ENCODE data around the gene GRIP1. TPM values are rescaled to one million over a fixed set of nuclear protein-coding genes. Genes with fewer than 3 reads are reported as not detected.

GRIP1 gene
- polyA plus RNA-seq, 3 donors from 2014 or later: 0.31 to 1.7 TPM; not detected in 1

DNA sequence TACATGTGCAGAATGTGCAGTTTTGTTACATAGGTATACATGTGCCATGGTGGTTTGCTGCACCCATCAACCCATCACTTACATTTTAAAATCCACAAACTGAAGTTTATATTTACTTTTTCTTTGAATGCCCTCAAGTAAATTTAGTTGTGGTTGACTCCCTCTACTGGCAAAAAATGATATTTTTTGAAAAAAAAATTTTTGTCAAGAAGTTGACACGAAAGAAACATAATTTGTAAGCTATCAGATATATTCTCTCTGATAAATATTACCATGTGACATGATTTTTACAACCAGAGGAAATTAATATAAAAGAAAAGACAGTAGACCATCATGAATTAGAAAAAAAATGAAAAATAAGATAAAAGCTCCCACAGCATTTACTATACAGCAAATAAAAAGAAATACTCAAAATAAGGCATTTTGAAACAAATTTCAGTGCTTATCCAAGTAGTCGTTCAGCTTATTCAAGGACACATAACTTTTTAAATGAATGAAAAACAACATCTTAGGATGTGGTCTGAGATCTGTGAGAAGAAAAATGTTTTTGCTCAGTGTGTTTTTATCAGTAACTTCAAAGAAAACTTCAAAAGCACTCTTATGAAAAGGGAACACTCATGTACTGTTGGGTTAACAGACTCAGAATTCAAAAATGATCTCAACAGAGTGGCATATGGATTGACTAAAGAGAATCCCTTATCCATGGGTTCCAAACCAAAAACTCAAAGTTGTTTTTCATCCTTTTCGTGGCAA lies 30.0 kb upstream of the GRIP1 start:
- peaks cover 2 to 5% (median 2%) of the 10 kb centered on the region in 3 donors for H3K27me3 Mint-ChIP-seq (ENCODE audit: low read depth in 3 of 3)
- peak in 1 of 3 donors; percentile 22 for DNase-seq
- H3K4me1 Mint-ChIP-seq: peaks cover 21 to 27% of the 10 kb centered on the region in 2 donors
- H3K27ac Mint-ChIP-seq: peak overlapping the region in 2 of 6 donors; percentile 1 to 63
- H3K4me3 Mint-ChIP-seq: no peak overlapping the region
- H3K9me3 Mint-ChIP-seq: peaks cover 0 to 2% (median 0%) of the 10 kb centered on the region in 6 donors
- no peaks in the 10 kb centered on the region for H3K36me3 Mint-ChIP-seq

DNA sequence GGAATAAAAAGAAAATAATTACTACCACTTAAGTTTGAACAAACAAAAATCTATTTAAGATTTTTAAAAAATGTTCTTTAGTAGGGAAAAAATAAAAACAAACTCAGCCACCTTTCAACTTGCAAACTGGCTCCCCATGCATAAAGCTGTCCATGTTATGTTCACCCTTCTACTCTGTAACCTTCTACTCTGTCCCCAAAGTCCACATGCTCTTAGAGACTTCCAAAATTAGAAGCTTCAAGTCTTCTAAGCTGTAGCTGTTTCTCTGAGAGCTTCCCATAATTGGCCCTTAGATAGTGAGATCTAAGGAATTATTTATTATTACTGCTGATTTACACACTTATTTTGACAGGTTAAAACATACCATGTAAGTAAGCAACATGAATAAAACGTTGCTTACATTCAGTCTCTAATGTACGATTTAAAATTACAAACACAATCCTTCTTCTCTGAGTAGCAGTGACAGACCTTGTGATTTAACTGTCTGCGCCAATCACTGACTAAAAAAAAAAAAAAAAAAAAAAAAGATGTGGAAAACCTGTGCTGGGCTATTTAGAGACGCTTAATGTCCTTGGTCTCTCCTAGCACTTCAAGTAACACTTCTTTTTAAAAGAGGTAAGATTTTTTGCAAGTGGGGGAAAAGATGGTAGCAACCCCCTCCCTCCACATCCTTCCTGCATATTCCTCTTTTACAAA lies 28.3 kb upstream of the GRIP1 start:
- H3K4me3 Mint-ChIP-seq: no peak overlapping the region
- no peaks in the 10 kb centered on the region for H3K36me3 Mint-ChIP-seq
- peaks cover 2 to 9% (median 7%) of the 10 kb centered on the region in 3 donors for H3K27me3 Mint-ChIP-seq (ENCODE audit: low read depth in 3 of 3)
- no peak for DNase-seq
- H3K27ac Mint-ChIP-seq: no peak overlapping the region
- H3K4me1 Mint-ChIP-seq: peaks cover 9 to 11% of the 10 kb centered on the region in 2 donors
- H3K9me3 Mint-ChIP-seq: peaks cover 0 to 3% (median 0%) of the 10 kb centered on the region in 6 donors

DNA sequence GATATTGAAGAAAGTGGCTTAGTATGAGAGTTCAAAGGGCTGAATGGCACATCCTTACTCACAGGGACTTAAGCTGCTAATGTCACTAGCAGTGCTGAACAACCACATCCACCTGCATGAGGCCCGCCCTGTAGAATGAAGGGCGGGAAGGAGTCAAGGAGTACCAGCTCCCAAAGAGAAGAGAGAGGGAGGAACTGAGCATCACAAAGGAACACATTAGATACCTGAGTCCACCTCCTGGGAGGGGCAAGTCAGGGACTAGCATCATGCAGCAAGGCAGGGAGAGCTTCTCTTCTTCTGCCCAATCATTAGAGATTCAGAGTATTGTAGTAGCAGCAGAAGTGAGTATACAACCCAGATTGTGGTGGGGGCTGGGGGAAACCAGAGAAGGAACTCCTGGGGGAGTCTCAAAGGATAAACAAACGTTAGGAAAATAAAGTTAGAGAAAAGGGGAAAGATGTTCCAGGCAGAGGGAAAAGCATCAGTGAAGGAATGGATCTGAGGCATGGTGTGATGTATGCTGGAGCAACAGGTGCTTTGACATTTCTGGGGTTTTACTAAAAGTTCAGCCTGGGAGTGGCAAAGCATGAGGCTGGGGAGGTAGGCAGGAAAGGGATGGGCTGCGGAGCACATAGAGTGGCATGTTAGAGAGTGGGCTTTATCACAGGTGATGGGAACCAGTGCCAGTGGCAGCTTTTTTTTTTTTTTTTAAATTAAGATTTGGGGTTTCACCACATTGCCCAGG lies 21.0 kb upstream of the GRIP1 start:
- H3K9me3 Mint-ChIP-seq: peaks cover 0 to 1% (median 0%) of the 10 kb centered on the region in 6 donors
- H3K36me3 Mint-ChIP-seq: no peaks in the 10 kb centered on the region
- peak overlapping the region in 1 of 6 donors; percentile 14 for H3K27ac Mint-ChIP-seq
- no peak overlapping the region for H3K4me3 Mint-ChIP-seq
- H3K4me1 Mint-ChIP-seq: peaks cover 11 to 28% of the 10 kb centered on the region in 2 donors
- DNase-seq: no peak
- H3K27me3 Mint-ChIP-seq (ENCODE audit: low read depth in 3 of 3): peaks cover 1 to 17% (median 5%) of the 10 kb centered on the region in 3 donors

DNA sequence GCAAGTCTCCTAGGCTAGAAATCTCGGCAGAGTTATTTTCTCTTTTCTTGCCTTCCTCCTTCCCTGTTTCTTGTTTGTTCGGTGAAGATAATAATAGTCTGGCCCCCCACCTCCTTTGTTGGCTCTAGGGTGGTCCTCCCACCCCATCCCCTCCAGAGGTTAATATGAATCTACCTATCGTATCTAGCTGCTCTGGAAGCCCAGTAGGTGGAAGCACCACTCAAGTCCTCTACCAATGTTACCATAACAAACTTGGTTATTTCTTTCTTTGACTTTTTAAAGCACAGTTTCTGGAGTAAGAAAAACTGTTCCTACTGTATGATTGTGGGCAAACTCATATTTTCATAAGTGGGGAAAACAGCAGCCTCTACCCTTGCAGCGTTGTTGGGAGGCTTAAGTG lies 19.7 kb upstream of the GRIP1 start:
- H3K4me1 Mint-ChIP-seq: peaks cover 11 to 28% of the 10 kb centered on the region in 2 donors
- peaks cover 1 to 20% (median 2%) of the 10 kb centered on the region in 3 donors for H3K27me3 Mint-ChIP-seq (ENCODE audit: low read depth in 3 of 3)
- no peak overlapping the region for H3K4me3 Mint-ChIP-seq
- H3K27ac Mint-ChIP-seq: no peak overlapping the region
- peaks cover 0 to 1% (median 0%) of the 10 kb centered on the region in 6 donors for H3K9me3 Mint-ChIP-seq
- no peak for DNase-seq
- H3K36me3 Mint-ChIP-seq: no peaks in the 10 kb centered on the region

DNA sequence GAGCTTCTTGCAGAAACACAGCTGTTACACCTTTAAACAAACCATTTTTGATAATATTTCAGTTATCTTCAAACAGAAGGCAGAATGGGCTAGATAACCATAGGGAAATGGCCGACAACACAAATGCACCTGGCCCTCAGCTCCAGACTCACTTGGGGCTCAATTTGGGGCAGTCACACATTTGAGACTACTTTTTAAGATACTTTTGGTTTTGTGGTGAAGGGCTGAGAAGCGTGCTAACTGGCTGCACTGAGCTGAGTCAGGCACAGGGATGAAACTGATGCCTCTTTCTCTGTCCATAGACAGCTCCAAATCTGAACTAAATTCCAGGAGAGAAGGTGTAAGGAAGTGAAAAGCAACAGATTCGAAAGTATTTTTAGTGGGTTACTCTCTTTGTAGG lies 18.5 kb upstream of the GRIP1 start:
- no peak overlapping the region for H3K27ac Mint-ChIP-seq
- H3K36me3 Mint-ChIP-seq: no peaks in the 10 kb centered on the region
- peaks cover 1 to 16% (median 2%) of the 10 kb centered on the region in 3 donors for H3K27me3 Mint-ChIP-seq (ENCODE audit: low read depth in 3 of 3)
- DNase-seq: no peak
- no peaks in the 10 kb centered on the region for H3K9me3 Mint-ChIP-seq
- H3K4me3 Mint-ChIP-seq: no peak overlapping the region
- peaks cover 11 to 28% of the 10 kb centered on the region in 2 donors for H3K4me1 Mint-ChIP-seq

DNA sequence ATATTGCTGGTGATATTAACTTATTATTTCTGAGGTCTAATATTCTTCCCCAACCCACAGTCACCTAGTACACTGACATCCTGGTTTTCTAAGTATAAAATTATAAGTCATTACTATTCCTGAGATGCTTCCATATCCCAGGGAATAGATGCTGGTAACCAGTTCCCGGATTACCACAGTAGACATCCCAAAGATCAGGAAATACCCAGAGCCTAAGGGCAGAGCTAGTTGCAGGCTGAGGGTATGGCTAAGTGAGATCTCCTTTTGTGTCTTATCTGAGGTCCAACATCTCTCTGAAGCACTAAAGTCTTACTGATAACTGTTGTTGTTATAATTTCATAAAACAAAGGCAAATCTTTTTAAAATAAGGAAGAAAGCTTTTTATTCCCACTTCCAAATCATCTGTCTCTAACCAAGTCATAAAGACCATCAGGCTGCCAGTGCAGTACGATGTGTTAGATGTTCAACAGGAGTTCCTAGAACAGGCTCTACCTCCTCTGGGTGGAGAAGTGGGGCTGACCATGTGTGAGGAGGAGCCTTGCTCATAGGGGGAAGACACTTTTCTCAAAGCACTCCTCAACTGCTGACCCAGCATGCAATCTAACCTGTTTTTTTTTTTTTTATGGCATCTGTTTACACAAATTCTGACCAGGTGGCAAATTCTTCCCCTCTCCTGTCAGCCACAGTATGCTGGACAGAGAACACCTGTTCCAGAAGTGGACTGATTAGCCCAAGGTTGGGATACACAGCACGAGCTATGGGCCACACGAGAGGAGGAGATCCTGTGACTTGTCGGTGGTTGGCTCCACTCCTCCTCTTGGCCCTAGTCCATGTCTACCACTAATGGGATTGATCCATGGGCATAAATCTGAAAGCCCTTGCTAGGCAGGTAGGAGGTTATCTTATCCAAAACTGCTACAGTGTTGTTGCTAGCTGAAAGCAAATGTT lies 16.1 kb upstream of the GRIP1 start:
- no peaks in the 10 kb centered on the region for H3K9me3 Mint-ChIP-seq
- no peaks in the 10 kb centered on the region for H3K36me3 Mint-ChIP-seq
- peaks cover 11 to 28% of the 10 kb centered on the region in 2 donors for H3K4me1 Mint-ChIP-seq
- H3K27me3 Mint-ChIP-seq (ENCODE audit: low read depth in 3 of 3): peaks cover 0 to 14% (median 0%) of the 10 kb centered on the region in 3 donors
- DNase-seq: no peak
- H3K27ac Mint-ChIP-seq: no peak overlapping the region
- H3K4me3 Mint-ChIP-seq: no peak overlapping the region

DNA sequence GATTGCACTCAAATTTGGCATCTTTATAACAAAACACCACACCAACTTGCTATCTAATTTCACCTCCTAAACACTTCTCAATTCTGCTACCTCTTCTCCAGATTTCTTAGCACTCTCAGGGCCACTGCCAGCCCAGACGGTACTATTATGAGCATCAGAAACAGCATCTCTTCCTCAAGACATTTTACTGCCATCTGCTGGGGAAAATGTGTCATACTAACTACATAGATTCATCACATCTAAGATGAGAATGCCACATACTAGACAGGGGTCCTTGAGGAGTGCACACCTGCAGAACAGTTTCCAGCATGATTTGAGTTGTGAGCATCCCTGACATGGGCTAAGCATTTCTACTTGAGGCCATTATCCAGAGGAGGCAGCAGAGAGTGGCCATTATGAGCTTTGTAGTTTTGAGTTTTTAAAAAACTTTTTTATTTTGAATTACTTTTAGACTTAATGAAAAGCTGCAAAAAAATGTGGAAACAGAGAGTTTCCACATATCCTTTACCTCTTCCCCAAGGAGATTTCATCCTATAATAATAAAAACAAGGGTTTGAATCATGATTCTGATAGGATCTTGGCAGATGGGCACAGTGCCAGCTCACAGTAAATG lies 15.1 kb upstream of the GRIP1 start:
- H3K36me3 Mint-ChIP-seq: no peaks in the 10 kb centered on the region
- peak; percentile 19 to 36 (median 20) for DNase-seq
- H3K4me3 Mint-ChIP-seq: no peak overlapping the region
- H3K4me1 Mint-ChIP-seq: peaks cover 11 to 21% of the 10 kb centered on the region in 2 donors
- H3K27ac Mint-ChIP-seq: no peak overlapping the region
- peaks cover 0 to 13% (median 0%) of the 10 kb centered on the region in 3 donors for H3K27me3 Mint-ChIP-seq (ENCODE audit: low read depth in 3 of 3)
- H3K9me3 Mint-ChIP-seq: no peaks in the 10 kb centered on the region

DNA sequence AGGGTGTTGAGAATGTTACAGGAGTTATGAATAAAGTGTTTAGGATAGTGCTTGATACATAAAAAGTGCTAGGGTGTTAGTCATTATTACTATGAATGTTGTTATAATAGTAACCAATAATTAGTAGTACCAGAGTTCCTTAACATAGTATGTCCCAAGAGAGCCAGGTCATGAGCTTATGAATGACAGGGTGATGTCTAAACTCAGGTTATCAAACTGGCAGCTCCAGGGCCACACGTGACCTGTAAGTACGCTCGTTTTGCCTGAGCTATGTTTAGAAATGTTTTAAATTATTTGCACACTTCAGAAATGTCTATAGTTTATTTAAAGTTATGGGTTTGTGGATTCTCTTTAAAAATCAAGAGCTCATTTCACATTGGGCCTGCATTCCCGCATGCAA lies 14.1 kb upstream of the GRIP1 start:
- Mint-ChIP-seq H3K27me3 (ENCODE audit: low read depth in 3 of 3) (peaks cover 0 to 13% (median 0%) of the 10 kb centered on the region in 3 donors), H3K36me3 (no peaks in the 10 kb centered on the region), H3K4me3 (no peak overlapping the region), H3K27ac (no peak overlapping the region), H3K9me3 (no peaks in the 10 kb centered on the region), H3K4me1 (peaks cover 4 to 10% of the 10 kb centered on the region in 2 donors)
- DNase-seq: no peak

DNA sequence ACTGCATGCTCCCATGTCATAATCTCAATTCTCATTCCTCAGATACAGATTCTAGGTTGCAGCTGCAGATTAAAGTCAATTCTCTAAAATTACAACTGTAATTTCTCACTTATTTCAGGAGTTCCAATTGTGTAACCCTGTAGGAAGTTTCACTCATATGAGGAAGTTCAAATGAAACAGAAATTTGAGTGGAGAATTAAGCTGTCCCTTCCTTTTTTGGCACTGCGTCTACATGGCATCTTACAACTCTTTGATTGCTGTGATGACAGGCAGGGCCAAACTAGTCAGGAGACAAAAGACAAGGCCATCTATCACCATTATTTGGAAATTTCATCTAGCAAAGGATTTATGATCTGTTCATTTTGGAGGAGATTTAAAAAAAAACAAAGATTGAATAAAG lies 13.3 kb upstream of the GRIP1 start:
- H3K4me3 Mint-ChIP-seq: no peak overlapping the region
- DNase-seq: no peak
- H3K27me3 Mint-ChIP-seq (ENCODE audit: low read depth in 3 of 3): peaks cover 0 to 8% (median 0%) of the 10 kb centered on the region in 3 donors
- peaks cover 0 to 2% of the 10 kb centered on the region in 2 donors for H3K4me1 Mint-ChIP-seq
- no peaks in the 10 kb centered on the region for H3K9me3 Mint-ChIP-seq
- H3K36me3 Mint-ChIP-seq: no peaks in the 10 kb centered on the region
- H3K27ac Mint-ChIP-seq: no peak overlapping the region

DNA sequence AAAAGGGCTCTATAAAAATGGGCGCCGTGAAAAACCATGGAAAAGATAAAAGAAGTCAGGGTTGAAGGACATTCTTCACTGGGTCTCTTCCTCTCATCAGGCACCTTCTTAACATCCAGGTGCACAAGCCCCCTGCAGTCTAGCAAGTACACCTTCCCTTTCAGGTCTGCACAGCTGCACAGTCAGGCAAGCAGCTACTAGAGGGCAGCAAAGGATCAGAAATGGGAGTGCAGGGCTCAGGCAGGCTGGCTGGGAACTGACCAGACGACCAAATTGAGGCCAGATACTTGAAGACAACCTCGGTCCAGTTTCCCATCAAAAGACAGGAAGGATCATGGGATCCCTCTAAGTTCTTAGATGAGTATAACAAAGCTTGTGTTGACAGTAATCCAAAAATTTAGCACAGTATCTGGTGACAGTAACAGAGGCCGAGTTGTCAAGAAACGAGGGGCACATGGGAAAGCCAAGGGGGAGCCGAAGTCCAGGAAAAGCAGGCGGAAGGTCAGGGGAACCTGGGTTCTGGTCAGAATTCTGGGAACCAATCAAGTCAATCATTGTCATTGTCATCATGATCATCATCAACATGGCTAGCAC lies 10.1 kb upstream of the GRIP1 start:
- no peaks in the 10 kb centered on the region for H3K4me1 Mint-ChIP-seq
- H3K27ac Mint-ChIP-seq: no peak overlapping the region
- H3K9me3 Mint-ChIP-seq: no peaks in the 10 kb centered on the region
- peak; percentile 29 to 39 (median 38) for DNase-seq
- no peak overlapping the region for H3K4me3 Mint-ChIP-seq
- no peaks in the 10 kb centered on the region for H3K36me3 Mint-ChIP-seq
- peaks cover 0 to 7% (median 0%) of the 10 kb centered on the region in 3 donors for H3K27me3 Mint-ChIP-seq (ENCODE audit: low read depth in 3 of 3)

DNA sequence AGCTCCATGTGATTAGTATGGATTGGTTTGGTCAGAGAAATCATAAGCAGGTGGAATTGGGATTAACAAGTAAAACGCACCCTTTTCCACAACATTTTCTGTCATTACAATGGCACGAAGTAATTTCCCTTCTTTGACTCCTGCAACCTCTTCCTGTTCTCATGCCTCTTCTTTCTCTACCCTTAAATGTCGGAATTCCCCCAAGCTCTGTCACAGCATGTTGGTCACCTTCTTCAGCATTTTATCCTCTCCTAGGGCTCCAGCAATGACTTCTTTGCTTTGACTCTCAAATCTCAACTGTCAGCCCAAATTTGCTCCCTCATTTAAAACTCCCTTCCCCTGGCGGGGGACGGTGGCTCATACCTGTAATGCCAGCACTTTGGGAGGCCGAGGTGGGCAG lies 5.3 kb upstream of the GRIP1 start:
- H3K36me3 Mint-ChIP-seq: no peaks in the 10 kb centered on the region

DNA sequence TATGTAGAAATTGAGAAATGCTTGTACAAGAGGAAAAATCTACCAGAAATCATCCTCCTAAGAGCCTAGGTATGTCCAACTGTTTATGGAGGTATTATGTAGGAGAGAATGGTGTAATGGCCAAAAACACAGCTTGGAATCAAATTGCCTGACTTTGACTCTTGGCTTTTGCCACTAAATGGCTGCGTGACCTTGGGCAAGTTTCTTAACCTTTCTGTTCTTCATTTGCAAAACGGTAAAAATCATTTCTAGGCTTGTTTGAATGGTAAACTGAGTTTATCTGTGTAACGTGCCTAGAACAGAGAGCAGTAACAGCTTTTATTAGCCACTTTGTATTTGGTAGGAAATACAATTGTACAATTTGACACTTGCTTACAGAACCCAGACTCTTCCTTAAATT lies 4.9 kb upstream of the GRIP1 start:
- no peak for DNase-seq
- H3K4me1 Mint-ChIP-seq: no peaks in the 10 kb centered on the region
- no peak overlapping the region for H3K27ac Mint-ChIP-seq
- H3K9me3 Mint-ChIP-seq: peaks cover 0 to 2% (median 0%) of the 10 kb centered on the region in 6 donors
- no peaks in the 10 kb centered on the region for H3K36me3 Mint-ChIP-seq
- H3K27me3 Mint-ChIP-seq (ENCODE audit: low read depth in 3 of 3): peaks cover 0 to 6% (median 2%) of the 10 kb centered on the region in 3 donors
- no peak overlapping the region for H3K4me3 Mint-ChIP-seq

More for the DNA sequence above, 5.3 kb upstream of the GRIP1 start:
- Mint-ChIP-seq H3K27me3 (ENCODE audit: low read depth in 3 of 3) (peaks cover 0 to 2% (median 2%) of the 10 kb centered on the region in 3 donors), H3K4me1 (no peaks in the 10 kb centered on the region), H3K4me3 (no peak overlapping the region), H3K9me3 (peaks cover 0 to 2% (median 0%) of the 10 kb centered on the region in 6 donors), H3K27ac (no peak overlapping the region)
- no peak for DNase-seq

Measured in immature natural killer cell (primary cell).